ACC112 (cell line): ENCODE measurements around the gene ZNF160.
"Not testable (repeated sequence)": the region's sequence is repeated elsewhere in the genome, so short reads cannot be mapped to it uniquely, and the experiment has no call there.

Source experiments
- H2AFZ ChIP-seq: fragments of 200-600 bp; sonication (generic); one replicate; pipeline ENCODE4 v1.6.0; 2017; ENCODE audit warnings: antibody characterized with exemption, low read length; ENCODE audit not compliant: unreplicated experiment
- H3K27ac ChIP-seq: fragments of 200-600 bp; sonication (generic); 2 replicates; pipeline ENCODE4 v1.5.1; 2014; ENCODE audit warnings: low read depth, mild to moderate bottlenecking, antibody characterized with exemption, low read length, moderate library complexity
- H3K27me3 ChIP-seq: fragments of 200-600 bp; sonication (generic); 2 replicates; pipeline ENCODE4 v1.6.1; 2014; ENCODE audit warnings: mild to moderate bottlenecking, antibody characterized with exemption, low read length, moderate library complexity, mixed read lengths; ENCODE audit not compliant: insufficient read depth
- H3K36me3 ChIP-seq: fragments of 200-600 bp; sonication (generic); 2 replicates; pipeline ENCODE4 v1.6.1; 2016; ENCODE audit warnings: mild to moderate bottlenecking, antibody characterized with exemption, low read length, moderate library complexity, mixed read lengths; ENCODE audit not compliant: insufficient read depth
- H3K4me1 ChIP-seq: fragments of 200-600 bp; sonication (generic); one replicate; pipeline ENCODE4 v1.6.1; 2016; ENCODE audit warnings: low read length, mixed read lengths; ENCODE audit not compliant: insufficient read depth, unreplicated experiment, control insufficient read depth
- H3K4me3 ChIP-seq: fragments of 200-600 bp; sonication (generic); 2 replicates; pipeline ENCODE4 v1.5.1; 2014; ENCODE audit warnings: mild to moderate bottlenecking, low read depth, low read length
- H3K79me2 ChIP-seq: fragments of 200-600 bp; sonication (generic); one replicate; pipeline ENCODE4 v1.6.0; 2016; ENCODE audit warnings: low read length; ENCODE audit not compliant: control insufficient read depth, unreplicated experiment, insufficient read depth

Gene ZNF160

DNA sequence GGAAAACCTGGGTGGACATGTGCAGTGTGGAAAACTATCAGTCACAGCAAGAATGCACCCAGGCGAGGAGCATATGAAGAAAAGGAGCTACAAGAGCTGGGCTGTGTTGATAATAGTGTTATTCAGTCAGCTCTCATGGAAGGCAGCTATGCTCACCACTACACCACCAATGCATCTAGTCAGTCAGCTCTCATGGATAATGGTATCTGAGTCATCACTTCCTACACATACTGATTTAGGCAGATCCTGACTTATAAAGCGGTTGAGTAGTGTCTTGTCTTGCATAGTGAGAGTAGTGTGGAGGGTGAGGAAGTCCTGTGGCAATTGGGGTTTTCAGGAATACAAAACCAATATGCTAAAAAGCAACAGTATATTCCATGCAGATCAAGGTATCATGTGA, 9.1 kb upstream of the ZNF160 start:
- peaks cover 55% of the 10 kb centered on the region for H3K36me3 ChIP-seq
- H3K27me3 ChIP-seq: no peaks in the 10 kb centered on the region

DNA sequence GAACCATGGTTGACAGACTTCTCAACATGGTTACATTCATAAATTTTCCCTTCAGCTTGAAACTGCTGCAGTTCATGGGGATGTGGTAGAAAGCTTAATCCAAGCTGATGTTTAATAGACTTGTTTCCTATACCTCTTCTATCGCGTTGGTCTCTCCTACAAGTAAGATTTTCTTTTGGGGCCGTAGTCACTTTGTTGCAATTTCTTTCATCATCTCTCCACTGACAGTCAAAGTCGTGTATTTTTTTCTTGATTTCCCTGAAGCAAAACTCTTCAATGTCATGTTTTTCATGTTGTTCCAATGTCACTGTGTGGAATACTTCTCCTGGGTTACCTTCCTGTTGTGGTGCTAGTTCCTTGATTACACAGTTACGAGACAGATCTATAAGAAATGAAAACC, 6.3 kb upstream of the ZNF160 start:
- H3K27ac ChIP-seq: no peak overlapping the region
- peaks cover 42% of the 10 kb centered on the region for H3K36me3 ChIP-seq

More for the DNA sequence above, 9.1 kb upstream of the ZNF160 start:
- H3K4me3 ChIP-seq: no peak overlapping the region
- no peak overlapping the region for H3K27ac ChIP-seq
- no peak overlapping the region for H2AFZ ChIP-seq
- no peaks in the 10 kb centered on the region for H3K79me2 ChIP-seq
- no peaks in the 10 kb centered on the region for H3K4me1 ChIP-seq

DNA sequence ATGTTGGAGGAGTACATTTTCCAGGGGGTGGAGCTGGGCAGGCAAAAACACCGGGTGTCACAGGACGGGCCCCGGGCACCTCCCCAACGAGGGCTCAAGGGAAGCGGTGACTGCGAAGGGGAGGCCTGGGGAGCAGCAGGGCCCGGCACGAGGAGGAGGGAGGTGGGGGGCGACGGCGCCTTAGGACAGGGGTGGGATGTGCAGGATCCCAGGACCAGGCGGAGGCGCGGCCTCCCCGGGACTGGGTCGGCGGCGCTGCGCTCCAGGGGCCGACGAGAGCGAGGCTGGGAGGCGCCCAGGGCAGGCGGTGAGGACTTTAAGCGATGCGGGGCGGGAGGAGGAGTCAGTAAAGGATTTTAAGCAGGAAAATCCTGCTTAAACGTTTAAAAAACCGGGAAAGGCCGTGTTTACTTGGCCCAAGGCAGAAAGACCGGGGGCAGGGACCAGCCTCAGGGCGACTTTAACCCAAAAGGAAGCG, 427 bp downstream of the ZNF160 start:
- Histone ChIP-seq H3K27ac (peak overlapping the region; percentile 82), H3K79me2 (peaks cover 42% of the 10 kb centered on the region), H3K27me3 (no peaks in the 10 kb centered on the region), H3K4me1 (peaks cover 3% of the 10 kb centered on the region), H3K36me3 (no peaks in the 10 kb centered on the region), H3K4me3 (peak overlapping the region; percentile 89), H2AFZ (peak overlapping the region; percentile 82)

More for the DNA sequence above, 6.3 kb upstream of the ZNF160 start:
- H3K79me2 ChIP-seq: no peaks in the 10 kb centered on the region
- H3K27me3 ChIP-seq: no peaks in the 10 kb centered on the region
- no peak overlapping the region for H2AFZ ChIP-seq
- H3K4me3 ChIP-seq: no peak overlapping the region
- H3K4me1 ChIP-seq: no peaks in the 10 kb centered on the region

DNA sequence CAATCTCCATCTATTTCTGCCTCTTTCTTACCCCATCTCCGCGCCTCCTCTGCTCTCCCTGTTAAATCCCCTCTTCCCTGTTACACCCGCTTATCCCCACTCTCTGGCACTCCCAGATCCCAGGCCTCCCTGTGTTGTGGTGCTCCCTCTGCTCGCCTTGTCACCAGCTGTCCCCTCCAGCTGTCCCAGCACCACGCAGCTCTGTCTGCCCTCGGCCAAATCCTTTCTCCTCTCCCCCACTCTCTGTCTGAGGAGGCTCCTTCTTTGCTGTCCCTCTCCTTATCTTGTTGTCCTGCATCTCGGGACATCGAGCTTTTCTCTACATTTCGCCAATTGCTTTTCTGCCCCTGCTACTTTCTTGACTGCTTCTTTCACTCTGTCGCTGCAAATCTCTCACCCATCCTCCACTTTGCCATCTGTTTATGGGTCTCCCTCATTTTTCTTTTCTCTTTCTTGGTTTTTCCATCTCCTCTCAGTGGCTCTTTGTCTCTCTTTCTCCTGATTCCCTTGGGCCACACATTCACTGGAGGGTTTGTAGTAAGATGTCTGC, 941 bp downstream of the ZNF160 start:
- Histone ChIP-seq H3K36me3 (no peaks in the 10 kb centered on the region), H3K4me3 (peak overlapping the region; percentile 89), H3K79me2 (peaks cover 47% of the 10 kb centered on the region), H3K4me1 (peaks cover 3% of the 10 kb centered on the region), H2AFZ (peak overlapping the region; percentile 82), H3K27ac (peak overlapping the region; percentile 82; the same call in 1 of the 2 replicates), H3K27me3 (no peaks in the 10 kb centered on the region)

DNA sequence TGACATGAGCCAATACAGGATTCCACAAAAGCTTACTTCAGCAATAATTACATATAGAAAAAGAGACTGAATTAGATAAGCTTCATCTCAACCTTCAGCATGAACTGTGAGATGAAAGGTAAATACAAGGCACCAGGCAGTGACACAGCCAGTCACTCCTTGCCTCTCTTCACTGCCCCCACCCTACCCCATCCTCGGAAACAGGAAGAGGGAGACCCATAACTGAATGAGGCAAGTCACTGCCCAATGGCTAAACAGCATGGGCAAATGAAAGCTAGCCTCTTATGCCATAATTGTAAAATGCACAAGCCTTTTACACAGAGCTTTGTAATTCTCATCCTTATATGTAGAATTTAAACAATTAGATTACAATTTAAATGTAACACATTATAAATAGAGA, 1.7 kb downstream of the ZNF160 start:
- Histone ChIP-seq H3K27me3 (no peaks in the 10 kb centered on the region), H3K36me3 (no peaks in the 10 kb centered on the region), H3K79me2 (peaks cover 48% of the 10 kb centered on the region), H3K27ac (no peak overlapping the region), H3K4me3 (peak overlapping the region; percentile 89), H2AFZ (no peak overlapping the region), H3K4me1 (peaks cover 3% of the 10 kb centered on the region)

DNA sequence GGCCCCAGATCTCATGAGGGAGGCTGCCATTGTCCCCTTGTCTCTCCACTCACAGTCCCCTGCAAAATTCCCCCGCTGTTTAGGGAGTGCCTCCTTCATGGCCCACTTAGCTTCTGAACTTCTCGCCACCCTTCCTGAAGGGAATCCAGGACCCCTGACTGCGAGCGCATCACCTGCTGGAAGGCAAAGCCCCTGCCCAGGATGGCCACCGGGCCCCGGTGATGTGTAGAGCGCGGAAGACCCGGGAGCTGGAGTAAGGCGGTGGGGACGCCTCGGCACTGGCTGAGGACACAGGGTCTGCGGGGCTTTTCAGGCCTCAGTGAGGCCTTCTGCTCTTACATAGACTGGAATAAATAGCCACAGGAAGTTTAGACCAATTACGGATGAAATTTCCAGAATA, 4.7 kb downstream of the ZNF160 start:
- not testable (repeated sequence) for H3K27me3 ChIP-seq, H3K27ac ChIP-seq, H3K36me3 ChIP-seq, H3K4me1 ChIP-seq, H3K4me3 ChIP-seq, H2AFZ ChIP-seq
- peaks cover 59% of the 10 kb centered on the region for H3K79me2 ChIP-seq

DNA sequence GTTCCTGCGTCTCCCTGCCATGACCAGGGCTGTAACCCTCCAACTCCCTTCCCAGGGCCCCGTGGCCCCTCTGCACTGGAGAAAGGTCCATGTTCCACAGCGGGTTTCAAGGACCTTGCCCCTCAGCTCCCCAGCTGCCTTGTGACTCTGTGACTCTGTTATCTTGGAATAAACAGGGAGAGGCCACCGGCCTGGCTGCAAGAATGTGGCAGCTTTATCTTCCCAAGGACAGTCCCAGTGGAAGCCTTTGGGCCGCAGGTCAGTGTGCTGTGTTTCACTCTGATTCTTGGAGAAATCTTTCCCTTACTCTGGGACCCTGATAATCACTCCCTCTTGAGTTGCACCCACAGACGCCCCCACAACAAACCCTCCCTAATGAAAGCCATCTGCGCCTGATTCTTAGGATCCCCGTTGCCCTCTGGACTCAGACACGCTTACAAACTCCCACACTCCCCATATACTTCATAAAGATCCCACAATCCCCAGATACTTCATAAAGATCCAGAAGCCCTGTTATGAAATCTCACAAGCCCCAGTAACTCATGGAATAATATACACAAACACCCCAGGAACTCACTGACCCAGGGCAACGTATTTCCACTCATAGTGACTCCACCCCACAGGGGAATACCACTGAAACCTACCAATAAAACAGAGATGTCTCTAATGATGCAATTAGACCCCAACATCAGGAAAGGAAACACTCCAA, 6.1 kb downstream of the ZNF160 start:
- peaks cover 53% of the 10 kb centered on the region for H3K79me2 ChIP-seq
- not testable (repeated sequence) for H3K4me3 ChIP-seq, H3K27me3 ChIP-seq, H3K27ac ChIP-seq, H3K36me3 ChIP-seq, H2AFZ ChIP-seq, H3K4me1 ChIP-seq

DNA sequence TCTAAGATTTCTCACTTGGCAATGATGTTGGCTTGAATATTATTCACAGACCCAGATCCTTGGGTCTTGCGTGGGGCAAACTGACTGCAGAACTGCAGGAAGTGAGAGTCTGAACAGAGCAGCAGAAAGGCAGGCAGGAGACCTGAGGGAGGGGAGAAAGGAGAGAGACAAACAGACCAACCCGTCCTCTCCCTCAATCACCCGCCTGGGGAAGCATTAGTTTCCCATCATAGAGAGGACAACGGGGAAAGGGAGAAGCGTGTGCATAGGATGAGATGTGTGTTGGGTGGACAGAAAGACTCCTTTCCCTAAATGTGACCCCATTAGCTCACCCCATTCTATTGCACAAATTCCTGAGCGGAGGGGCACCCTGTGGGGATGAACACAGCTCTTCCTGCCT, 6.6 kb downstream of the ZNF160 start:
- H3K79me2 ChIP-seq: peaks cover 48% of the 10 kb centered on the region
- not testable (repeated sequence) for H3K4me3 ChIP-seq, H3K27ac ChIP-seq, H2AFZ ChIP-seq, H3K36me3 ChIP-seq, H3K27me3 ChIP-seq, H3K4me1 ChIP-seq

DNA sequence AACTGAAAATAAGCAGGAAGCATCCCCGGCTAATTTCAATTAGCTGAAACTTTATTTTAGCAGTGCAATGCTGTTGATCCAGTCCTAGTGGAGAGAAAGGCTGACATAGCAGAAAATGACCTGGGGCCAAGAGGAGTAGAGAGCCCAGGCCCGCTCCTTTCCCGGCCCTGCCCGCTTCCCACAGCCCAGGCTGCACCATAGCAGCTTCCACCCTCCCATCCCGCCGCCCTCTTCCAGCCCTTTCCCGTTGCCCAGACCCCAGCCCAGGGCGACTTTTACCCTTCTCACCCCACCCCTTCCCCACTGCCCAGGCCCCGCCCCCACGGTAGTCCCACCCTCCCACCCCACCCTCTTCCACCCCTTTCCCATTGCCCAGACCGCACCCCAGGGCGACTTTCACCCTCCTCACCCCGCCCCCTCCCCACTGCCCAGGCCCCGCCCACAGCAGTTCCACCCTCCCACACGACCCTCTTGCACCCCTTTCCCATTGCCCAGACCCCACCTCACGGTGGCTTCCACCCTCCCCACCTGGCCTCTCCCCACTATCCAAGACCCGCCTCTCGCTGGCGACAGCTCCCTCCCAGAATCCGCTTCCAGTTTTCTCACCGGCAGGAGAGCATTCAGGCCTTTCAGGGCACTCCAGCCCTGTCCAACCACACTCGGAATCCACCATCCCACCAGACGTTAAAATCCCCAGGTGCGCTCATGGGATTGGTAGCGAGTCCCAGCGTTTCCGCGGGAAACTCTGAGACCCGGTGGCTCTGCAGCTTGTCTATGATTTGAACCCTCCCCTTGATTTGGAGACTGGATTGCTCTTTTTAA, 8.3 kb downstream of the ZNF160 start:
- no peaks in the 10 kb centered on the region for H3K27me3 ChIP-seq
- peaks cover 35% of the 10 kb centered on the region for H3K79me2 ChIP-seq
- no peaks in the 10 kb centered on the region for H3K36me3 ChIP-seq
- H3K4me3 ChIP-seq: no peak overlapping the region
- H2AFZ ChIP-seq: no peak overlapping the region
- H3K27ac ChIP-seq: no peak overlapping the region
- no peaks in the 10 kb centered on the region for H3K4me1 ChIP-seq

DNA sequence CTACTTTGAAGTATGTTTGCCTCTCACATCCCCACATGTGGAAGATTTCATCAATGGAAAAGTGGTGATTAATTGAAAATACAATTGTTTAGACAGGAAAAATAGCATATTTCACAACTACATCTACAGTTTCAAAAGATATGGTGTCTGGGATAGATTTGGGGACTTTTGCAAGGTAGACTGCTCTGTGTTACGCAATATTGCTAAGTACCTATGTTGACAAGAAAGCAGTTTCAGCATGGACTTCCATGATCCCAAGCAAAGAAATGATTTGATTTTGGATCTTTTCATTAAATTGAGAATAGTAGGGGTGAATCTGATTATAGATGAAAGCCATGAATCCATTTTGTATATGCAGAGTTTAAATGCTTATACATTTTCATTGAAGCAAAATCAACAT, 10.5 kb downstream of the ZNF160 start:
- no peak overlapping the region for H3K4me3 ChIP-seq
- no peaks in the 10 kb centered on the region for H3K4me1 ChIP-seq
- H2AFZ ChIP-seq: no peak overlapping the region
- H3K79me2 ChIP-seq: peaks cover 17% of the 10 kb centered on the region
- H3K36me3 ChIP-seq: no peaks in the 10 kb centered on the region
- no peaks in the 10 kb centered on the region for H3K27me3 ChIP-seq
- H3K27ac ChIP-seq: no peak overlapping the region
